PFSK-1 (cell line): ENCODE results near the gene DPT.

Source experiments
- FOXP2 ChIP-seq: optimal IDR thresholded peaks from 2 replicates; pipeline ENCODE3; 2011; ENCODE audit warnings: borderline replicate concordance, control low read depth, inconsistent platforms; ENCODE audit not compliant: insufficient read depth; ENCODE audit errors: extremely low read length, extremely low read depth
- POLR2AphosphoS5 ChIP-seq: IDR thresholded peaks from 2 replicates; pipeline ENCODE4 v1.6.1; 2012; ENCODE audit warnings: low read depth, mild to moderate bottlenecking, control low read depth, low read length, moderate library complexity
- TAF1 ChIP-seq: IDR thresholded peaks from 2 replicates; pipeline ENCODE4 v1.6.1; 2012; ENCODE audit warnings: low read length, control low read depth, borderline replicate concordance; ENCODE audit not compliant: insufficient read depth

- TF ChIP-seq FOXP2 (no peak), POLR2AphosphoS5 (no peak), TAF1 (no peak)
Observed at GRCh38 chr1:168706391-168706992, 22.5 kb downstream of the DPT start.
